OCI-LY1 (cell line): ENCODE results near the gene MIS18BP1.

Experiments
- H2AFZ ChIP-seq: fragments of 200-600 bp; sonication (generic), shearing (Covaris generic); 2 replicates; pipeline ENCODE4 v1.6.0; 2014; ENCODE audit warnings: antibody characterized with exemption, mild to moderate bottlenecking, low read length
- H3F3A ChIP-seq: fragments of 200-600 bp; sonication (generic), shearing (Covaris generic); 2 replicates; pipeline ENCODE4 v1.6.0; 2014; ENCODE audit warnings: mild to moderate bottlenecking, antibody characterized with exemption, low read length, moderate library complexity; ENCODE audit not compliant: insufficient read depth
- H3K27ac ChIP-seq: fragments of 200-600 bp; sonication (generic); 2 replicates; pipeline ENCODE4 v1.5.1; 2014; ENCODE audit warnings: low read length, mixed run types, mild to moderate bottlenecking, low read depth; ENCODE audit not compliant: poor library complexity, severe bottlenecking
- H3K27me3 ChIP-seq: fragments of 200-600 bp; sonication (generic); 2 replicates; pipeline ENCODE4 v1.6.0; 2014; ENCODE audit warnings: antibody characterized with exemption, mild to moderate bottlenecking, low read length, moderate library complexity; ENCODE audit not compliant: insufficient read depth
- H3K36me3 ChIP-seq: fragments of 200-600 bp; sonication (generic); 2 replicates; pipeline ENCODE4 v1.6.1; 2014; ENCODE audit warnings: mild to moderate bottlenecking, antibody characterized with exemption, low read length, moderate library complexity, mixed read lengths; ENCODE audit not compliant: insufficient read depth
- H3K4me1 ChIP-seq: fragments of 200-600 bp; sonication (generic); 2 replicates; pipeline ENCODE4 v1.5.1; 2014; ENCODE audit warnings: mild to moderate bottlenecking, low read length, moderate library complexity; ENCODE audit not compliant: insufficient read depth, severe bottlenecking
- H3K4me2 ChIP-seq: fragments of 200-600 bp; sonication (generic), shearing (Covaris generic); 2 replicates; pipeline ENCODE4 v1.6.1; 2014; ENCODE audit warnings: low read length
- H3K4me3 ChIP-seq: fragments of 200-600 bp; sonication (generic); 2 replicates; pipeline ENCODE4 v1.5.1; 2014; ENCODE audit warnings: low read length, low read depth, mild to moderate bottlenecking, mixed read lengths; ENCODE audit not compliant: poor library complexity, severe bottlenecking
- H3K79me2 ChIP-seq: fragments of 200-600 bp; shearing (Covaris generic); 2 replicates; pipeline ENCODE4 v1.6.1; 2016; ENCODE audit warnings: mixed run types, low read length, mixed read lengths; ENCODE audit not compliant: insufficient read depth
- H3K9ac ChIP-seq: fragments of 200-600 bp; sonication (generic), shearing (Covaris generic); 2 replicates; pipeline ENCODE4 v1.6.1; 2014; ENCODE audit warnings: mild to moderate bottlenecking, low read length, mixed read lengths
- H3K9me2 ChIP-seq: fragments of 200-600 bp; sonication (generic), shearing (Covaris generic); 2 replicates; pipeline ENCODE4 v1.6.1; 2014; ENCODE audit warnings: low read depth, mild to moderate bottlenecking, low read length, mixed read lengths
- H3K9me3 ChIP-seq: fragments of 200-600 bp; shearing (Covaris generic); 2 replicates; pipeline ENCODE4 v1.6.1; 2014; ENCODE audit warnings: low read length, mixed read lengths
- H4K20me1 ChIP-seq: fragments of 200-600 bp; sonication (generic), shearing (Covaris generic); 2 replicates; pipeline ENCODE4 v1.6.0; 2016; ENCODE audit warnings: mild to moderate bottlenecking, low read length; ENCODE audit not compliant: insufficient read depth
- EZH2 ChIP-seq: fragments of 200-600 bp; sonication (generic), shearing (Covaris generic); IDR thresholded peaks from 2 replicates; pipeline ENCODE4 v1.8.0; 2017; ENCODE audit warnings: borderline replicate concordance, mixed run types, mild to moderate bottlenecking, antibody characterized with exemption, low read length, moderate library complexity, mixed read lengths
- TF ChIP-seq, protein P1 (sequence below): fragments of 200-600 bp; sonication (generic), shearing (Covaris generic); IDR thresholded peaks from 2 replicates; pipeline ENCODE4 v1.5.1; 2017; ENCODE audit warnings: mild to moderate bottlenecking, antibody characterized with exemption, low read length, moderate library complexity, mixed read lengths

The MIS18BP1 gene

DNA sequence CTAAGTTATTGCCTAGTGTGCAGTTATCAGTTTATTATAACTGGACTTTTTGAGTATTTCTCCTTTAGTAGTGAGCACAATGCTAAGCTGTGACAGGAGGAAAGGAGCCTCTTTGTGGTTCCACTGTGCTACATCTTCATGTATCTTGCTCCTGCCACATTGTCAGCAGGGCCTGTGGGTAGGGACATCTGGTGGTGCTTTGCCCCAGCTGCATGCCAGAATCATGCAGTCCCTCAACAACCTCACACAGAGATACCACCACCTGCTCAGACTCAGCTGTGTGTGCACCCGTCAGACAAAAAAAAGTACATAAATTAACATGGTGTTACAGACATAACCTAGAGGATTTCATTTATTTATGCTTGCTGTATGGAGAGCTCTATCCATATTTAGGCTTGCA, 51.1 kb downstream of the MIS18BP1 start:
- no peaks in the 10 kb centered on the region for H4K20me1 ChIP-seq
- no peak overlapping the region for H3K9ac ChIP-seq
- no peak overlapping the region for H3K4me3 ChIP-seq
- H3K4me2 ChIP-seq = no peak overlapping the region
- H3K9me2 ChIP-seq = no peaks in the 10 kb centered on the region
- H3K9me3 ChIP-seq = no peaks in the 10 kb centered on the region
- H3K36me3 ChIP-seq = peaks cover 50% of the 10 kb centered on the region
- no peaks in the 10 kb centered on the region for H3K79me2 ChIP-seq
- H3K27me3 ChIP-seq = no peaks in the 10 kb centered on the region
- H3K27ac ChIP-seq = no peak overlapping the region
- H2AFZ ChIP-seq = no peak overlapping the region
- no peak for TF ChIP-seq EZH2
- TF ChIP-seq, protein P1, sequence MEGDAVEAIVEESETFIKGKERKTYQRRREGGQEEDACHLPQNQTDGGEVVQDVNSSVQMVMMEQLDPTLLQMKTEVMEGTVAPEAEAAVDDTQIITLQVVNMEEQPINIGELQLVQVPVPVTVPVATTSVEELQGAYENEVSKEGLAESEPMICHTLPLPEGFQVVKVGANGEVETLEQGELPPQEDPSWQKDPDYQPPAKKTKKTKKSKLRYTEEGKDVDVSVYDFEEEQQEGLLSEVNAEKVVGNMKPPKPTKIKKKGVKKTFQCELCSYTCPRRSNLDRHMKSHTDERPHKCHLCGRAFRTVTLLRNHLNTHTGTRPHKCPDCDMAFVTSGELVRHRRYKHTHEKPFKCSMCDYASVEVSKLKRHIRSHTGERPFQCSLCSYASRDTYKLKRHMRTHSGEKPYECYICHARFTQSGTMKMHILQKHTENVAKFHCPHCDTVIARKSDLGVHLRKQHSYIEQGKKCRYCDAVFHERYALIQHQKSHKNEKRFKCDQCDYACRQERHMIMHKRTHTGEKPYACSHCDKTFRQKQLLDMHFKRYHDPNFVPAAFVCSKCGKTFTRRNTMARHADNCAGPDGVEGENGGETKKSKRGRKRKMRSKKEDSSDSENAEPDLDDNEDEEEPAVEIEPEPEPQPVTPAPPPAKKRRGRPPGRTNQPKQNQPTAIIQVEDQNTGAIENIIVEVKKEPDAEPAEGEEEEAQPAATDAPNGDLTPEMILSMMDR = peak; percentile 48; the same call in 1 of the 2 replicates
- no peaks in the 10 kb centered on the region for H3F3A ChIP-seq
- no peaks in the 10 kb centered on the region for H3K4me1 ChIP-seq

DNA sequence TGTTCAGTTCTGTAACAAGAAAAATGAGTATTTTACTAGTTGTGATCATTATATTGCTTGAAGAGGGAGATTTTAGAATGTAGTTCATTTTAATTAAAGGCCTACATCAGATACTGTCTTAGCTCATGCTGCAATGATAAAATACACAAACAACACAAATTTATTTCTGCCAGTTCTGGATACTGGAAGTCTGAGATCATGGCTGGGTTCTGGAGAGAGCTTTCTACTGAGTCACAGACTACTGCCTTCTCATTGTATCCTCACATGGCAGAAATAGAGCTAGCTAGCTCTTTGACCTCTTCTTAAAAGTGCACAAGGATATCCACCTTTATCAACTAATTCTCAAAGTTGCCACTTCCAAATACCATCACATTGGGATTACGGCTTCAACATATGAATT, 53.8 kb downstream of the MIS18BP1 start:
- TF ChIP-seq EZH2 = no peak
- TF ChIP-seq, protein P1 = no peak
- Histone ChIP-seq H4K20me1 (no peaks in the 10 kb centered on the region), H3K79me2 (no peaks in the 10 kb centered on the region), H2AFZ (no peak overlapping the region), H3K4me3 (no peak overlapping the region), H3K27me3 (no peaks in the 10 kb centered on the region), H3K9ac (no peak overlapping the region), H3K4me2 (no peak overlapping the region), H3K4me1 (no peaks in the 10 kb centered on the region), H3K36me3 (peaks cover 33% of the 10 kb centered on the region; the same call in 1 of the 2 replicates), H3K9me3 (no peaks in the 10 kb centered on the region), H3K27ac (no peak overlapping the region), H3K9me2 (no peaks in the 10 kb centered on the region), H3F3A (no peaks in the 10 kb centered on the region)

DNA sequence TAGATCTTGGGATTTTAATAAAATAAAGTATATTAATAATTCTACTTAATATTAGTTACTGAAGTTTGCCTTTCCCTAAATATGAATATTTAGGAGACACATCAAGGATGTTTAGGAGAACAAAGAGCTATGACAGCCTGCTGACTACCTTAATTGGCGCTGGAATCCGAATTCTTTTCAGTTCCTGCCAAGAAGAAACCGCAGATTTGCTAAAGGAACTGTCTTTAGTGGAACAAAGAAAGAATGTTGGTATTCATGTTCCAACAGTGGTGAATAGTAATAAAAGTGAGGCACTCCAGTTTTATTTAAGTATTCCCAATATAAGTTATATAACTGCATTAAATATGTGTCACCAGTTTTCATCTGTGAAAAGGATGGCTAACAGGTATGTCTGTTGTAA, 54.5 kb downstream of the MIS18BP1 start:
- Histone ChIP-seq H2AFZ (no peak overlapping the region), H3K27ac (no peak overlapping the region), H3K4me1 (no peaks in the 10 kb centered on the region), H3K9ac (no peak overlapping the region), H3K79me2 (no peaks in the 10 kb centered on the region), H3K4me3 (no peak overlapping the region), H3K9me2 (no peaks in the 10 kb centered on the region), H3K4me2 (no peak overlapping the region), H3K27me3 (no peaks in the 10 kb centered on the region), H3K36me3 (peaks cover 30% of the 10 kb centered on the region; the same call in 1 of the 2 replicates), H3F3A (no peaks in the 10 kb centered on the region), H3K9me3 (no peaks in the 10 kb centered on the region), H4K20me1 (no peaks in the 10 kb centered on the region)
- TF ChIP-seq, protein P1 = no peak
- TF ChIP-seq EZH2 = no peak
